IMR-90 (cell line): ENCODE measurements around the gene AZIN2. TPM values are rescaled to one million over a fixed set of nuclear protein-coding genes. Genes with fewer than 3 reads are reported as not detected.

ENCODE experiments used
- ATAC-seq: fragments of 200-7000 bp; cut with Tn5 transposase; 2 replicates; pipeline ENCODE4 v1.9.1; 2020; ENCODE audit warnings: low read depth, mild to moderate bottlenecking, moderate library complexity
- BruUV-seq: library from RNA; stranded (reverse); fragments of 400-500 nt; replicated peaks from 2 replicates; lab custom pipeline; 2021; lab: Mats Ljungman, UMichigan
- CTCF ChIA-PET: fragments of 300-600 bp; formaldehyde crosslinking; extraction: SDS; loops from one replicate; lab custom pipeline; 2021; ENCODE audit warnings: antibody characterized with exemption; lab: Yijun Ruan, JAX
- POLR2A ChIA-PET: fragments of 300-600 bp; sonication (Branson Sonifier 250); formaldehyde crosslinking; loops from one replicate; lab custom pipeline; 2022; ENCODE audit warnings: antibody characterized with exemption; ENCODE audit not compliant: unreplicated experiment; lab: Charles Lee
- DNase-seq: peaks from one replicate; pipeline ENCODE4 v3.0.0; 2013
- H2AFZ ChIP-seq: replicated peaks from 2 replicates; pipeline ENCODE3; 2013; ENCODE audit warnings: low read length, mild to moderate bottlenecking; ENCODE audit not compliant: poor library complexity
- H2AK5ac ChIP-seq: 2 replicates; pipeline ENCODE4 v1.6.1; 2013; ENCODE audit warnings: low read depth, low read length, inconsistent platforms
- H2AK9ac ChIP-seq: replicated peaks from 2 replicates; pipeline ENCODE3; 2013; ENCODE audit warnings: mild to moderate bottlenecking, low read depth, low read length, moderate library complexity; ENCODE audit not compliant: poor library complexity
- H2BK120ac ChIP-seq: 2 replicates; pipeline ENCODE4 v1.6.1; 2013; ENCODE audit warnings: low read depth, low read length, inconsistent platforms
- H2BK15ac ChIP-seq: 3 replicates; pipeline ENCODE4 v1.6.1; 2013; ENCODE audit warnings: low read depth, low read length, inconsistent platforms
- H2BK20ac ChIP-seq: 2 replicates; pipeline ENCODE4 v1.6.1; 2013; ENCODE audit warnings: low read depth, mild to moderate bottlenecking, inconsistent platforms, low read length, moderate library complexity
- H2BK5ac ChIP-seq: 2 replicates; pipeline ENCODE4 v1.6.1; 2013; ENCODE audit warnings: mild to moderate bottlenecking, low read depth, low read length, inconsistent platforms; ENCODE audit not compliant: poor library complexity, severe bottlenecking
- H3K14ac ChIP-seq: replicated peaks from 2 replicates; pipeline ENCODE4 v1.6.1; 2013; ENCODE audit warnings: low read depth, low read length, inconsistent platforms
- H3K18ac ChIP-seq: 2 replicates; pipeline ENCODE4 v1.6.1; 2013; ENCODE audit warnings: low read depth, low read length, control low read depth
- H3K23ac ChIP-seq: 2 replicates; pipeline ENCODE4 v1.6.1; 2013; ENCODE audit warnings: low read depth, low read length, inconsistent platforms
- H3K27ac ChIP-seq: 2 replicates; pipeline ENCODE4 v1.5.1; 2013; ENCODE audit warnings: mild to moderate bottlenecking, control low read depth, low read length; ENCODE audit not compliant: insufficient read depth
- H3K27me3 ChIP-seq: 2 replicates; pipeline ENCODE4 v1.6.1; 2013; ENCODE audit warnings: low read length; ENCODE audit not compliant: control insufficient read depth, insufficient read depth
- H3K36me3 ChIP-seq: 2 replicates; pipeline ENCODE4 v1.6.1; 2013; ENCODE audit warnings: low read length, mixed read lengths; ENCODE audit not compliant: control insufficient read depth, insufficient read depth
- H3K4ac ChIP-seq: 2 replicates; pipeline ENCODE4 v1.6.1; 2013; ENCODE audit warnings: low read depth, low read length, inconsistent platforms
- H3K4me1 ChIP-seq: 2 replicates; pipeline ENCODE4 v1.6.1; 2013; ENCODE audit warnings: low read length, mixed read lengths; ENCODE audit not compliant: control insufficient read depth, insufficient read depth
- H3K4me2 ChIP-seq: 2 replicates; pipeline ENCODE4 v1.6.1; 2013; ENCODE audit warnings: low read depth, mild to moderate bottlenecking, control low read depth, low read length, moderate library complexity
- H3K4me3 ChIP-seq: 2 replicates; pipeline ENCODE4 v1.5.1; 2013; ENCODE audit warnings: low read depth, mild to moderate bottlenecking, control low read depth, low read length, moderate library complexity; ENCODE audit not compliant: insufficient read depth
- H3K56ac ChIP-seq: 2 replicates; pipeline ENCODE4 v1.6.1; 2013; ENCODE audit warnings: low read length, inconsistent platforms; ENCODE audit not compliant: insufficient read depth; ENCODE audit errors: extremely low read depth
- H3K79me1 ChIP-seq, 2 experiments: 2 replicates each; pipeline ENCODE4 v1.6.1; 2013; ENCODE audit warnings: low read length in 2 of 2, inconsistent platforms in 1 of 2, low read depth in 1 of 2
- H3K9ac ChIP-seq: 2 replicates; pipeline ENCODE4 v1.6.1; 2013; ENCODE audit warnings: low read depth, low read length, control low read depth
- H3K9me1 ChIP-seq: 2 replicates; pipeline ENCODE4 v1.6.1; 2013; ENCODE audit warnings: low read length, inconsistent platforms; ENCODE audit not compliant: insufficient read depth
- H3K9me3 ChIP-seq: 2 replicates; pipeline ENCODE4 v1.6.1; 2013; ENCODE audit warnings: low read length; ENCODE audit not compliant: control insufficient read depth, insufficient read depth
- H4K20me1 ChIP-seq: 2 replicates; pipeline ENCODE4 v1.6.1; 2013; ENCODE audit warnings: low read length, inconsistent platforms; ENCODE audit not compliant: insufficient read depth
- H4K5ac ChIP-seq: 2 replicates; pipeline ENCODE4 v1.6.1; 2013; ENCODE audit warnings: mild to moderate bottlenecking, low read depth, low read length, control low read depth
- H4K8ac ChIP-seq, 2 experiments: 2 replicates each; pipeline ENCODE4 v1.6.1; 2013; ENCODE audit warnings: low read depth in 2 of 2, low read length in 2 of 2, control low read depth in 1 of 2, inconsistent platforms in 1 of 2
- H4K91ac ChIP-seq: 2 replicates; pipeline ENCODE4 v1.6.1; 2013; ENCODE audit warnings: low read depth, low read length, inconsistent platforms; ENCODE audit not compliant: insufficient read depth
- BHLHE40 ChIP-seq: fragments of 150-350 bp; IDR thresholded peaks from 2 replicates; pipeline ENCODE4 v1.6.1; 2016; ENCODE audit warnings: mild to moderate bottlenecking, low read depth, low read length
- CEBPB ChIP-seq: IDR thresholded peaks from 2 replicates; pipeline ENCODE4 v1.6.1; 2012; ENCODE audit warnings: low read depth, low read length, improper control_type of control experiment
- CHD1 ChIP-seq: IDR thresholded peaks from 2 replicates; pipeline ENCODE4 v1.6.1; 2012; ENCODE audit warnings: low read depth, low read length, improper control_type of control experiment
- FOS ChIP-seq: fragments of 150-350 bp; IDR thresholded peaks from 2 replicates; pipeline ENCODE4 v1.6.1; 2016; ENCODE audit warnings: low read depth, low read length
- MAFK ChIP-seq: IDR thresholded peaks from 2 replicates; pipeline ENCODE4 v1.6.1; 2012; ENCODE audit warnings: low read depth, low read length, improper control_type of control experiment
- MAZ ChIP-seq: IDR thresholded peaks from 2 replicates; pipeline ENCODE4 v1.6.1; 2012; ENCODE audit warnings: low read depth, mild to moderate bottlenecking, low read length, improper control_type of control experiment, moderate library complexity, borderline replicate concordance
- SMC3 ChIP-seq: fragments of 150-350 bp; IDR thresholded peaks from 2 replicates; pipeline ENCODE4 v1.6.1; 2016; ENCODE audit warnings: low read depth, mild to moderate bottlenecking, antibody characterized with exemption, low read length, moderate library complexity
- WGBS, 2 experiments: methylation state at CpG; one replicate each; pipeline versions ENCODE4 v1.1.5 to v1.1.7; 2013; ENCODE audit warnings: missing lambda C conversion rate in 2 of 2; ENCODE audit not compliant: insufficient read length in 1 of 2; ENCODE audit errors: extremely low coverage in 2 of 2; 5-methylcytosine and 5-hydroxymethylcytosine counted together
- dilution Hi-C: fragments of 300-500 bp; cut with HindIII; formaldehyde crosslinking; loops from one replicate; pipeline ENCODE4 v1.14.3; 2018; ENCODE audit warnings: low sequenced_read_pairs; ENCODE audit not compliant: unreplicated experiment
- in situ Hi-C: fragments of 300-500 bp; cut with MboI; formaldehyde crosslinking; loops from 3 replicates; pipeline ENCODE4 v1.14.3; 2019; ENCODE audit warnings: low sequenced_read_pairs, inconsistent platforms, mixed read lengths
- intact Hi-C: fragments of 100-400 bp; cut with micrococcal nuclease; formaldehyde crosslinking; loops from 2 replicates; pipeline ENCODE4 v1.10.0; 2022
- polyA plus RNA-seq, 3 experiments: library from polyadenylated mRNA; depleted of rRNA; stranded (reverse); fragments of >200 nt; gene quantifications; 2 replicates each; pipeline ENCODE4 v1.2.3, GENCODE V29; 2012; ENCODE audit warnings: low replicate concordance in 1 of 3
- total RNA-seq: library from RNA; depleted of rRNA; stranded (reverse); fragments of >200 nt; gene quantifications from 2 replicates; pipeline ENCODE4 v1.2.3, GENCODE V29; 2012
- TF ChIP-seq, protein P1 (sequence below): fragments of 150-350 bp; IDR thresholded peaks from 2 replicates; pipeline ENCODE4 v1.6.1; 2017; ENCODE audit warnings: mild to moderate bottlenecking, antibody characterized with exemption, low read length, low read depth

Gene AZIN2
- total and polyA plus RNA-seq, 2 of the 4 experiments (the other 2 are of a cell fraction): 4.7 to 8.9 TPM

DNA sequence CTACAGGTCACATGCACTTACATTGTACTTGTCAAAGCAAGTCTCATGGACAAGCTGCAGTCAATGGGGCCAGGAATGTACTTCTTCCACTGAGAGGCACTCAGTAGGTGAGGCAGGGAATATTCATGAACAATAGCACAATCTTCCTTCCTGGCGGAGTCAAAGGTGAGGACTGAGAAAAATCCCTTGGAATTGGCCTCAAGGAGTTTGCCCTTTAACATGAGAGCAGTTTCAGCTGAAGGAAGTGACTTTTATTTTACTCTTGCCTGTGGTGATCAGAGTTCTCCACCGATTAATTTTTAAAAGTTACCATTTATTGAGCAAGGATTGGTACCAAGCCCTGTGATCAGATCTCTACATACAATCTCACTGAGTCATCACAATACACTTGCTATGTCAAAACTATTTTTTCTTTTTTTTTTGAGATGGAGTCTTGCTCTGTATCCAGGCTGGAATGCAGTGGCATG, 33.1 kb upstream of the AZIN2 start:
- no peaks in the 10 kb centered on the region for H3K9me3 ChIP-seq
- no peaks in the 10 kb centered on the region for H3K36me3 ChIP-seq
- DNase-seq (peak; percentile 44), ATAC-seq (peak; percentile 67)
- dilution Hi-C loops: no loop called here
- no peak for TF ChIP-seq SMC3
- no peak for TF ChIP-seq FOS
- TF ChIP-seq MAFK: 0 out of 2 replicates have a peak, but pooled peaks have one; percentile 14
- TF ChIP-seq, protein P1, sequence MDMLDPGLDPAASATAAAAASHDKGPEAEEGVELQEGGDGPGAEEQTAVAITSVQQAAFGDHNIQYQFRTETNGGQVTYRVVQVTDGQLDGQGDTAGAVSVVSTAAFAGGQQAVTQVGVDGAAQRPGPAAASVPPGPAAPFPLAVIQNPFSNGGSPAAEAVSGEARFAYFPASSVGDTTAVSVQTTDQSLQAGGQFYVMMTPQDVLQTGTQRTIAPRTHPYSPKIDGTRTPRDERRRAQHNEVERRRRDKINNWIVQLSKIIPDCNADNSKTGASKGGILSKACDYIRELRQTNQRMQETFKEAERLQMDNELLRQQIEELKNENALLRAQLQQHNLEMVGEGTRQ: no peak
- peak; percentile 21; the same call in 1 of the 2 replicates for TF ChIP-seq CEBPB
- TF ChIP-seq CHD1: no peak
- TF ChIP-seq MAZ: no peak
- TF ChIP-seq BHLHE40: no peak
- no TSS peak for BruUV-seq
- H3K4me3 ChIP-seq: no peak overlapping the region
- H2BK20ac ChIP-seq: peak overlapping the region; percentile 25; the same call in 1 of the 2 replicates
- H3K4ac ChIP-seq: no peak overlapping the region; the same call in 1 of the 2 replicates
- no peak overlapping the region for H2BK15ac ChIP-seq
- H3K79me1 ChIP-seq: no peaks in the 10 kb centered on the region
- H3K14ac ChIP-seq: no peak overlapping the region
- no peak overlapping the region for H3K27ac ChIP-seq
- POLR2A ChIA-PET: no interaction called here
- CTCF ChIA-PET: no interaction called here
- no peak overlapping the region for H4K91ac ChIP-seq
- no peak overlapping the region for H3K18ac ChIP-seq
- intact Hi-C loops: no loop called here
- no peaks in the 10 kb centered on the region for H4K20me1 ChIP-seq
- H2BK120ac ChIP-seq: no peak overlapping the region; the same call in 1 of the 2 replicates
- H3K27me3 ChIP-seq: no peaks in the 10 kb centered on the region
- no peak overlapping the region for H4K8ac ChIP-seq
- H2AFZ ChIP-seq: no peak overlapping the region
- no peak overlapping the region for H2BK5ac ChIP-seq
- H2AK5ac ChIP-seq: peak overlapping the region; percentile 23
- no peak overlapping the region for H4K5ac ChIP-seq
- no peak overlapping the region for H3K23ac ChIP-seq
- no peak overlapping the region for H3K4me2 ChIP-seq
- H3K56ac ChIP-seq: no peak overlapping the region
- in situ Hi-C loops: no loop called here
- no peak overlapping the region for H2AK9ac ChIP-seq
- no CpG with 5 or more reads among the region's 2 CpGs for WGBS, 2 experiments
- H3K9me1 ChIP-seq: peaks cover 4% of the 10 kb centered on the region; the same call in 1 of the 2 replicates
- H3K9ac ChIP-seq: no peak overlapping the region
- H3K4me1 ChIP-seq: peaks cover 4% of the 10 kb centered on the region; the same call in 1 of the 2 replicates
